ENCODE results near the gene MALL. TPM values are rescaled to one million over a fixed set of nuclear protein-coding genes. Genes with fewer than 3 reads are reported as not detected.
"Not testable (repeated sequence)": the region's sequence is repeated elsewhere in the genome, so short reads cannot be mapped to it uniquely, and the experiment has no call there.

Gene MALL
- polyA plus RNA-seq, 2 of the 4 experiments (the other 2 are of a cell fraction): 77.8 to 123 TPM

GRCh38 chr2:110099471-110100225 is 16.0 kb downstream of the MALL start (continued):
- TF ChIP-seq FOXS1 (CRISPR knock-in tag; IDR thresholded peaks at IDR 0.05): no peak

GRCh38 chr2:110099038-110099425 is 16.6 kb downstream of the MALL start:
- Histone ChIP-seq H3K4me2 (no peak overlapping the region), H3K4me3 (no peak overlapping the region), H3K27ac (peak overlapping the region; percentile 98 to 100), H3K4me1 (peaks cover 77% of the 10 kb centered on the region), H3K9me3 (no peaks in the 10 kb centered on the region)
- ChIA-PET POLR2A (no interaction called here), CTCF (interaction anchor here (0.5 to 1.0 kb wide), 3 partner anchors 17 to 57 kb away, joined by 3 to 4 read pairs (median 3); partner anchors contain the start of gene MALL)
- FAIRE-seq: no peak
- DNase-seq (ENCODE audit: low read depth in 1 of 2, low spot score in 1 of 2): peak in 1 of 2 experiments; percentile 37
- 97% methylated on average over 6 of the region's 6 CpGs for WGBS (ENCODE audit: missing lambda C conversion rate)
- ATAC-seq: no peak
- no peak for TF ChIP-seq TP53 (CRISPR knock-in tag; IDR thresholded peaks at IDR 0.05)
- TF ChIP-seq JUN (IDR thresholded peaks at IDR 0.05): no peak

GRCh38 chr2:110097506-110098220 is 18.0 kb downstream of the MALL start:
- peak overlapping the region; percentile 50 to 77; a peak in 5 of 6 replicates for H3K27ac ChIP-seq
- CTCF ChIA-PET: no interaction called here
- no peak overlapping the region for H3K4me3 ChIP-seq
- DNase-seq (ENCODE audit: low read depth in 1 of 2, low spot score in 1 of 2) (no peak), ATAC-seq (no peak), FAIRE-seq (no peak)
- TF ChIP-seq ESRRA (IDR thresholded peaks at IDR 0.05; ENCODE audit: borderline replicate concordance, low read length) (no peak), MYC (IDR thresholded peaks at IDR 0.05; ENCODE audit: borderline replicate concordance, low read length) (no peak), RARB (CRISPR knock-in tag; IDR thresholded peaks at IDR 0.05) (no peak), CTCF (IDR thresholded peaks at IDR 0.05) (no peak), PHF8 (IDR thresholded peaks at IDR 0.05; ENCODE audit: borderline replicate concordance, low read depth) (no peak), NPAS2 (CRISPR knock-in tag; IDR thresholded peaks at IDR 0.05; ENCODE audit: borderline replicate concordance) (no peak), MAFK (IDR thresholded peaks at IDR 0.05; ENCODE audit: partially characterized antibody) (no peak), FOXS1 (CRISPR knock-in tag; IDR thresholded peaks at IDR 0.05) (no peak), RAD21 (conservative IDR thresholded peaks at IDR 0.05 in 1 of 2, IDR thresholded peaks at IDR 0.05 in 1 of 2) (no peak), ZC3H11A (IDR thresholded peaks at IDR 0.05) (no peak), FOSB (CRISPR knock-in tag; IDR thresholded peaks at IDR 0.05) (no peak), NR3C1 (IDR thresholded peaks at IDR 0.05) (no peak), NFE2L2 (conservative IDR thresholded peaks at IDR 0.05; ENCODE audit: low read length) (no peak), ZSCAN20 (CRISPR knock-in tag; IDR thresholded peaks at IDR 0.05) (no peak), EHF (CRISPR knock-in tag; IDR thresholded peaks at IDR 0.05) (no peak)
- H3K4me1 ChIP-seq: peaks cover 64% of the 10 kb centered on the region
- 88% methylated on average over 14 of the region's 14 CpGs for WGBS (ENCODE audit: missing lambda C conversion rate)
- H3K9me3 ChIP-seq: no peaks in the 10 kb centered on the region
- no peak overlapping the region for H3K4me2 ChIP-seq
- POLR2A ChIA-PET: no interaction called here

GRCh38 chr2:110095994-110096633 is 19.5 kb downstream of the MALL start:
- no peaks in the 10 kb centered on the region for H3K9me3 ChIP-seq
- DNase-seq (ENCODE audit: low read depth in 1 of 2, low spot score in 1 of 2): no peak
- H3K27ac ChIP-seq: peak overlapping the region; percentile 50 to 67; a peak in 5 of 6 replicates
- no peak overlapping the region for H3K4me3 ChIP-seq
- ChIA-PET CTCF (interaction anchor here (0.9 to 1.4 kb wide), 3 partner anchors 19 to 61 kb away, joined by 3 to 6 read pairs (median 3); no protein-coding TSS in a partner anchor), POLR2A (no interaction called here)
- WGBS (ENCODE audit: missing lambda C conversion rate): 93% methylated on average over 7 of the region's 8 CpGs
- no peak for FAIRE-seq
- no peak for ATAC-seq
- no peak overlapping the region for H3K4me2 ChIP-seq
- peaks cover 53% of the 10 kb centered on the region for H3K4me1 ChIP-seq
- TF ChIP-seq MAZ (IDR thresholded peaks at IDR 0.05; ENCODE audit: borderline replicate concordance, low read depth, low read length) (no peak), NPAS2 (CRISPR knock-in tag; IDR thresholded peaks at IDR 0.05; ENCODE audit: borderline replicate concordance) (no peak), KDM1A (IDR thresholded peaks at IDR 0.05; ENCODE audit: low read depth) (no peak), HEYL (CRISPR knock-in tag; IDR thresholded peaks at IDR 0.05) (no peak), EP300 (IDR thresholded peaks at IDR 0.05) (no peak), E2F6 (IDR thresholded peaks at IDR 0.05; ENCODE audit: borderline replicate concordance, low read depth) (no peak), HOXA7 (CRISPR knock-in tag; IDR thresholded peaks at IDR 0.05) (no peak), RARB (CRISPR knock-in tag; IDR thresholded peaks at IDR 0.05) (no peak)

- not testable (repeated sequence) for ATAC-seq
These were observed 20.6 kb downstream of the MALL start for GRCh38 chr2:110094884-110095534.

More at GRCh38 chr2:110094884-110095534, 20.6 kb downstream of the MALL start:
- DNase-seq (ENCODE audit: low read depth in 1 of 2, low spot score in 1 of 2); H3K4me2 ChIP-seq; FAIRE-seq; H3K4me3 ChIP-seq; POLR2A ChIA-PET; H3K9me3 ChIP-seq: not testable (repeated sequence)
- Histone ChIP-seq H3K27ac (peak overlapping the region; percentile 31 to 43; a peak in 3 of 6 replicates), H3K4me1 (peaks cover 41% of the 10 kb centered on the region)
- WGBS (ENCODE audit: missing lambda C conversion rate): 67% methylated on average over 4 of the region's 6 CpGs
- CTCF ChIA-PET: interaction anchor here (1.3 kb wide), 1 partner anchor 20 kb away, joined by 3 read pairs; no protein-coding TSS in a partner anchor

Data from A549 (cell line).